ENCODE measurements around the gene CAPN7. TPM values are rescaled to one million over a fixed set of nuclear protein-coding genes. Genes with fewer than 3 reads are reported as not detected.
A peak's percentile ranks its signal among the peaks of the same experiment; 100 is the strongest.

CAPN7 gene
- 100 to 1,000 TPM in 1 of 4 donors, 10 to 100 TPM in 3; 33.8 to 153 (median 69.7) TPM for total RNA-seq

DNA sequence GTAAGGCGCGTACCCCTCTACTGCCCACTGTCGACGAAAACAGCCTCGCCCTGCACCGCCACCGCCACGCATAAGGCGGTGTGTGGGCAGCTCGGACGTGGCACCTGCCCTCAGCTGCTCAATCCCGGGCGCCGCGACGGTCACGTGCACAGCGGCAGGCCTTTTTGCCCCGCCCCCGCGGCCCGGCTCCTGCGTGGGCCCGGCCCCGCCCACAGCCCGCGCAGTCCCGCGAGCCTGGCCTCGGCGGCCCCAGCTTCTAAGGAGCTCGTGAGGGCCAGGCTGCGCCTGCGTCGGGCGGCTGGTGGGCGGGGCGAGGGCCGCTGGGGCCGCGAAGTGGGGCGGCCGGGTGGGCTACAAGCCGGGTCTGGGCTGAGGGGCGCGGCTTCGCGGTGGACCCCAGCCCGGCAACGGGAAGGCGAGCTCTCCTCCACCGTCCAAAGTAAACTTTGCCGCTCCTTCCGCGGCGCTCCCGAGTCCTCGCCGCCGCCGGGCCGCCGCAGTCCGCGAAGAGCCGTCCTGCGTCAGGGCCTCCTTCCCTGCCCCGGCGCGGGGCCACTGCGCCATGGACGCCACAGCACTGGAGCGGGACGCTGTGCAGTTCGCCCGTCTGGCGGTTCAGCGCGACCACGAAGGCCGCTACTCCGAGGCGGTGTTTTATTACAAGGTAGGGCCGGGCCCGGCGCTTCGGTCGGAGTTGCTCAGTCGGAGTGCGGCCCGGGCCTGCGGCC is at the start of gene CAPN7:
TSS of gene CAPN7 (plus strand) at position 313 of the 728 bp plus-strand sequence. CDS start at position 563, 250 bp downstream.
- intact Hi-C loops (cut with DNase I; ENCODE audit: low total_unique reads) (loop anchor here (1.0 to 10.0 kb wide), 5 partner anchors 62 to 261 kb away; partner anchors contain the start of gene NR2C2), in situ Hi-C loops (cut with MboI; ENCODE audit: low sequenced_read_pairs in 4 of 4) (loop anchor here (10.0 to 25.0 kb wide), 4 partner anchors 199 to 356 kb away; partner anchors contain the start of gene NR2C2 (in 2 of the 4))
- Histone ChIP-seq H3K4me1 (peaks cover 15 to 23% of the 10 kb centered on the region in 2 donors), H3K27me3 (no peaks in the 10 kb centered on the region), H3K36me3 (peaks cover 0 to 5% of the 10 kb centered on the region in 2 donors), H3K9me3 (no peaks in the 10 kb centered on the region), H3K27ac (peak within 1 kb of the TSS; percentile 97 to 99 (median 98)), H3K4me3 (peak within 1 kb of the TSS; percentile 81 to 93 (median 88))
- TF ChIP-seq, protein P1, sequence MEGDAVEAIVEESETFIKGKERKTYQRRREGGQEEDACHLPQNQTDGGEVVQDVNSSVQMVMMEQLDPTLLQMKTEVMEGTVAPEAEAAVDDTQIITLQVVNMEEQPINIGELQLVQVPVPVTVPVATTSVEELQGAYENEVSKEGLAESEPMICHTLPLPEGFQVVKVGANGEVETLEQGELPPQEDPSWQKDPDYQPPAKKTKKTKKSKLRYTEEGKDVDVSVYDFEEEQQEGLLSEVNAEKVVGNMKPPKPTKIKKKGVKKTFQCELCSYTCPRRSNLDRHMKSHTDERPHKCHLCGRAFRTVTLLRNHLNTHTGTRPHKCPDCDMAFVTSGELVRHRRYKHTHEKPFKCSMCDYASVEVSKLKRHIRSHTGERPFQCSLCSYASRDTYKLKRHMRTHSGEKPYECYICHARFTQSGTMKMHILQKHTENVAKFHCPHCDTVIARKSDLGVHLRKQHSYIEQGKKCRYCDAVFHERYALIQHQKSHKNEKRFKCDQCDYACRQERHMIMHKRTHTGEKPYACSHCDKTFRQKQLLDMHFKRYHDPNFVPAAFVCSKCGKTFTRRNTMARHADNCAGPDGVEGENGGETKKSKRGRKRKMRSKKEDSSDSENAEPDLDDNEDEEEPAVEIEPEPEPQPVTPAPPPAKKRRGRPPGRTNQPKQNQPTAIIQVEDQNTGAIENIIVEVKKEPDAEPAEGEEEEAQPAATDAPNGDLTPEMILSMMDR (IDR thresholded peaks at IDR 0.05 in 4 of 5, conservative IDR thresholded peaks at IDR 0.05 in 1 of 5): peak; percentile 27 to 66 (median 60)
- peak; percentile 99 for TF ChIP-seq POLR2A (IDR thresholded peaks at IDR 0.05)
- DNase-seq (peak; percentile 90 to 96), ATAC-seq (peak; percentile 83 to 84)

DNA sequence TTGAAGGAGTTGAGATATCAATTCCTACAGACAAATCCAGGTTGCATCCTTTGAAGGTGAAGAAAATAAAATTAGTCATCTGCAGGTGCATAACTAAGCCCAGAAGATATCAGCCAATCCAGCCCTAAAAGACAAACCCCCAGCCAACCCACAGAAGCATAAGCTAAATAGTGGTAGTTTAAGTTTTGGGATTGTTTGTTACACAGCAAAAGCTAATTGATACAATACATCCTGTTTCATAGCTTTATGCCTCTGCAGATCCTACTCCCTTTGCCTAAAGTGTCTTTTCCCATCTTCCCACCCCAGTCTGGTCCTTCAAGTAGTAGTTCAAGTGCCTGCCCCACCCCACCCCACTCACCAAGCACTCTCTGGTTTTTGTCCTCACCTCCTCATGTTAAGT is 48.6 kb upstream of the CAPN7 start:
- Histone ChIP-seq H3K27me3 (peaks cover 0 to 21% (median 7%) of the 10 kb centered on the region in 3 donors), H3K9me3 (no peaks in the 10 kb centered on the region), H3K27ac (no peak overlapping the region), H3K4me1 (no peaks in the 10 kb centered on the region), H3K4me3 (no peak overlapping the region), H3K36me3 (no peaks in the 10 kb centered on the region)
- no peak for TF ChIP-seq POLR2A (IDR thresholded peaks at IDR 0.05)
- TF ChIP-seq, protein P1 (IDR thresholded peaks at IDR 0.05 in 4 of 5, conservative IDR thresholded peaks at IDR 0.05 in 1 of 5): no peak
- ATAC-seq (no peak), DNase-seq (no peak)
- intact Hi-C loops (cut with DNase I; ENCODE audit: low total_unique reads): no loop called here
- in situ Hi-C loops (cut with MboI; ENCODE audit: low sequenced_read_pairs in 4 of 4): no loop called here

DNA sequence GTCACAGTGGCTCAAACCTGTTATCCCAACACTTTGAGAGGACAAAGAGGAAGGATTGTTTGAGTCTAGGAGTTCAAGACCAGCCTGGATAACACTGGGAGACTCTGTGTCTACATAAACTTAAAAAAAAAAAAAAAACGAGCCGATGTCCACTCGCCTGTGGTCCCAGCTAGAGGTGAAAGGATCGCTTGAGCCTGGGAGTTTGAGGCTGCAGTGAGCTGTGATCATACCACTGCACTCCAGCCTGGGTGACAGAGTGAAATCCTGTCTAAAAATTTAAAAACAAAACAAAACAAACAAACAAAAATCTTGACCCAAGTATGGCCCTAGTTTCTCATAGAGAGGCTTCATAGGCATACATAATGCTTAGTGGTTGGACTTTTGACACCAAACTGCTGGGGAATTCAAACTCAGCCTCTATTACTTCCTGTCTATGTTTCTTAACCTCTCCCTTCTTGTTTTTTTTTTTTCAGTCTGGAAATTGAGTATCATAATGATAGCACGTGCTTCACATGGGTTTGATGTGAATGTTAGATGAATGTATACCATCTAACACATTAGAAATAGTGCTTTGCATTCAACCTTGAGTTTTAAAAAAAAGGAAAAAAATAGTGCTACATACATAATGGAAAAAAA is 46.4 kb upstream of the CAPN7 start:
- intact Hi-C loops (cut with DNase I; ENCODE audit: low total_unique reads): no loop called here
- no peak for TF ChIP-seq POLR2A (IDR thresholded peaks at IDR 0.05)
- TF ChIP-seq, protein P1 (IDR thresholded peaks at IDR 0.05 in 4 of 5, conservative IDR thresholded peaks at IDR 0.05 in 1 of 5): no peak
- ATAC-seq: no peak

DNA sequence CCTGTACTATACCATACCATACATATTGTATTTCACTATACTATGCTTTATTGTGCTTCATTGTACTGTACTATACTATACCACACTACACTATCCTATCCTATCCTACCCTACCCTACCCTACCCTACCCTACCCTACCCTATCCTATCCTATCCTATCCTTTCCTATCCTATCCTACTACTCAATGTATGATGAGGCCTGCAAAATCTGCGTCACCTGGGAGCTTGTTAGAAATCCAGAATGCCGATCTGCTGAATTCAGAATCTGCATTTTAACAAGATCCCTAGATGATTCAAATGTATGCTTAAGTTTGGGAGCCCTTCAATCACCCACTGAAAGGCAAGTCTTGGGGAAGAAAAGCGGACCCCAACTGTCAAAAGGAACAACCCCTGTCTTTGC is 45.4 kb upstream of the CAPN7 start:
- Histone ChIP-seq H3K9me3 (no peaks in the 10 kb centered on the region), H3K27ac (no peak overlapping the region), H3K36me3 (no peaks in the 10 kb centered on the region), H3K4me3 (no peak overlapping the region), H3K4me1 (no peaks in the 10 kb centered on the region), H3K27me3 (peaks cover 0 to 18% (median 6%) of the 10 kb centered on the region in 3 donors)
- DNase-seq (no peak), ATAC-seq (no peak)
- in situ Hi-C loops (cut with MboI; ENCODE audit: low sequenced_read_pairs in 4 of 4) (no loop called here), intact Hi-C loops (cut with DNase I; ENCODE audit: low total_unique reads) (no loop called here)
- TF ChIP-seq, protein P1 (IDR thresholded peaks at IDR 0.05 in 4 of 5, conservative IDR thresholded peaks at IDR 0.05 in 1 of 5): no peak
- TF ChIP-seq POLR2A (IDR thresholded peaks at IDR 0.05): no peak

More for the DNA sequence above, 46.4 kb upstream of the CAPN7 start:
- H3K27ac ChIP-seq: no peak overlapping the region
- peaks cover 0 to 21% (median 7%) of the 10 kb centered on the region in 3 donors for H3K27me3 ChIP-seq
- no peaks in the 10 kb centered on the region for H3K4me1 ChIP-seq
- H3K36me3 ChIP-seq: no peaks in the 10 kb centered on the region
- in situ Hi-C loops (cut with MboI; ENCODE audit: low sequenced_read_pairs in 4 of 4): no loop called here
- DNase-seq: no peak
- no peak overlapping the region for H3K4me3 ChIP-seq
- H3K9me3 ChIP-seq: no peaks in the 10 kb centered on the region
